OCI-LY3 (cell line): ENCODE data around the gene LCN2.

ENCODE experiments used
- H2AFZ ChIP-seq: fragments of 200-600, 300-600 bp; shearing (Covaris generic); 2 replicates; pipeline ENCODE4 v1.6.0; 2014; ENCODE audit warnings: antibody characterized with exemption, low read depth, low read length
- H3K27ac ChIP-seq: fragments of 200-600, 300-600 bp; sonication (generic); 2 replicates; pipeline ENCODE4 v1.5.1; 2014; ENCODE audit warnings: mild to moderate bottlenecking, low read length, moderate library complexity, mixed read lengths
- H3K27me3 ChIP-seq: fragments of 200-600, 300-600 bp; sonication (generic); 2 replicates; pipeline ENCODE4 v1.6.1; 2014; ENCODE audit warnings: low read depth, low read length, mixed read lengths
- H3K36me3 ChIP-seq: fragments of 200-600, 300-600 bp; sonication (generic); replicated peaks from 2 replicates; pipeline ENCODE3; 2014; ENCODE audit warnings: low read depth, low read length, mixed read lengths
- H3K4me1 ChIP-seq: fragments of 300-600, 200-600 bp; sonication (generic); 2 replicates; pipeline ENCODE4 v1.6.1; 2014; ENCODE audit warnings: low read length, mixed read lengths
- H3K4me2 ChIP-seq: fragments of 200-600, 300-600 bp; sonication (generic); 2 replicates; pipeline ENCODE4 v1.6.1; 2014; ENCODE audit warnings: low read length, mixed read lengths
- H3K4me3 ChIP-seq: fragments of 300-600, 200-600 bp; sonication (generic); 2 replicates; pipeline ENCODE4 v1.5.1; 2014; ENCODE audit warnings: antibody characterized with exemption, mild to moderate bottlenecking, low read length, moderate library complexity
- H3K79me2 ChIP-seq: fragments of 300-600, 200-600 bp; shearing (Covaris generic); 2 replicates; pipeline ENCODE4 v1.6.1; 2014; ENCODE audit warnings: mild to moderate bottlenecking, low read length, mixed read lengths
- H3K9ac ChIP-seq: fragments of 300-600, 200-600 bp; shearing (Covaris generic); 2 replicates; pipeline ENCODE4 v1.6.0; 2014; ENCODE audit warnings: mild to moderate bottlenecking, low read length, moderate library complexity
- H3K9me3 ChIP-seq: fragments of 200-600, 300-600 bp; shearing (Covaris generic); 2 replicates; pipeline ENCODE4 v1.6.1; 2014; ENCODE audit warnings: low read length, mixed read lengths; ENCODE audit not compliant: insufficient read depth
- H4K20me1 ChIP-seq: fragments of 200-600, 300-600 bp; sonication (generic); 2 replicates; pipeline ENCODE4 v1.6.1; 2016; ENCODE audit warnings: low read length, mixed read lengths; ENCODE audit not compliant: insufficient read depth
- EZH2phosphoT487 ChIP-seq: fragments of 200-600 bp; shearing (Covaris generic); IDR thresholded peaks from 2 replicates; pipeline ENCODE4 v1.6.1; 2018; ENCODE audit warnings: antibody characterized with exemption, mixed run types, low read depth
- TF ChIP-seq, protein P1 (sequence below): fragments of 200-600, 300-600 bp; sonication (generic); IDR thresholded peaks from 2 replicates; pipeline ENCODE4 v1.5.1; 2014; ENCODE audit warnings: antibody characterized with exemption, low read length, low read depth

LCN2 gene

DNA sequence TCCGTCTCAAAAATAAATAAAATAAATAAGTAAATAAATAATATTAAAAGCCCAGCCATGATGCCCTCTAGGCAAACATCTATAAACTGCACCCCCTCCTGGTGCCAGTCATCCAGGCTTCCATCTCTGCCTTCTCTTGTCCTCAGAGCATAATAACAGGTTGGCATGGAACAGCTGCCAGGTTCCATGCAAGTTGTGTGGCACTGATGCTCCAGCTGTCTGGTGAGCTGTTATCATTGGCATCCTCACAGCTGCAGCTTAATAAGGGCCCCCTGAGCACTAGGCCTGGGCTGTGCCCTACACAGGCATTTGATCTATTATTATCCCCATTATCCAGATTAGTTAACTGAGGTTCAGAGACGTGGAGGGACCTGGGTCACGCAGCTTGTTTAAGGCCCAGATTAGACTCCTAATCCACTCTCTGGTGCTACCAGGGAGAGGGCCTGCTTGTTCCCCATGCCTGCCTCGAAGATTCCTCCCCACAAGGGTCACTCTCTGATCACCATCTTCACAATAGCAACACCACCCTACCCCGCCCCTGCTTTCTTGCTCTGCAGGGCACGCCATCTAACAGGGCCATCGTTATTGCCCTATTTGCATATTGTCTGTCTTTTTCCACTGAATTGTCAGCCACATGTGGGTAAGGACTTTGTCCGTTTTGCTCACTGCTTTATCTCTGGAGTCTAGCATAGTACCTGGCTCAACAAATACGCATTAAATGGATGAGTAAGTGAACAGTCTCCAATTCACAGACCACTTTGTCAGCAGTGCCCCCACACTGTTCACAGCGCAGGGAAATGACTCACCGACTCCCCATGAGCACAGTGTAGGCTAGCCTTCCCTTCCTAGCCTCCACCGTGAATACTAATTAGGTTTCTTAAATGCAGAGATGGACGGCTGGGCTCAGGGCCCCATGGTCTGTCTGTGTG lies 52.5 kb downstream of the LCN2 start:
- no peak for TF ChIP-seq EZH2phosphoT487
- TF ChIP-seq, protein P1, sequence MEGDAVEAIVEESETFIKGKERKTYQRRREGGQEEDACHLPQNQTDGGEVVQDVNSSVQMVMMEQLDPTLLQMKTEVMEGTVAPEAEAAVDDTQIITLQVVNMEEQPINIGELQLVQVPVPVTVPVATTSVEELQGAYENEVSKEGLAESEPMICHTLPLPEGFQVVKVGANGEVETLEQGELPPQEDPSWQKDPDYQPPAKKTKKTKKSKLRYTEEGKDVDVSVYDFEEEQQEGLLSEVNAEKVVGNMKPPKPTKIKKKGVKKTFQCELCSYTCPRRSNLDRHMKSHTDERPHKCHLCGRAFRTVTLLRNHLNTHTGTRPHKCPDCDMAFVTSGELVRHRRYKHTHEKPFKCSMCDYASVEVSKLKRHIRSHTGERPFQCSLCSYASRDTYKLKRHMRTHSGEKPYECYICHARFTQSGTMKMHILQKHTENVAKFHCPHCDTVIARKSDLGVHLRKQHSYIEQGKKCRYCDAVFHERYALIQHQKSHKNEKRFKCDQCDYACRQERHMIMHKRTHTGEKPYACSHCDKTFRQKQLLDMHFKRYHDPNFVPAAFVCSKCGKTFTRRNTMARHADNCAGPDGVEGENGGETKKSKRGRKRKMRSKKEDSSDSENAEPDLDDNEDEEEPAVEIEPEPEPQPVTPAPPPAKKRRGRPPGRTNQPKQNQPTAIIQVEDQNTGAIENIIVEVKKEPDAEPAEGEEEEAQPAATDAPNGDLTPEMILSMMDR: no peak
- Histone ChIP-seq H3K27ac (no peak overlapping the region), H3K36me3 (no peaks in the 10 kb centered on the region), H3K9me3 (no peaks in the 10 kb centered on the region), H3K9ac (no peak overlapping the region), H3K4me1 (peaks cover 5% of the 10 kb centered on the region; the same call in 1 of the 2 replicates), H3K79me2 (no peaks in the 10 kb centered on the region), H3K4me2 (no peak overlapping the region), H2AFZ (no peak overlapping the region), H3K27me3 (peaks cover 23% of the 10 kb centered on the region), H4K20me1 (no peaks in the 10 kb centered on the region), H3K4me3 (no peak overlapping the region)

- peaks cover 5% of the 10 kb centered on the region; the same call in 1 of the 2 replicates for H3K4me1 ChIP-seq
- no peaks in the 10 kb centered on the region for H3K79me2 ChIP-seq
- peak overlapping the region; percentile 61 for H2AFZ ChIP-seq
- H3K4me3 ChIP-seq: peak overlapping the region; percentile 75
- no peaks in the 10 kb centered on the region for H3K9me3 ChIP-seq
- no peak overlapping the region for H3K9ac ChIP-seq
- H4K20me1 ChIP-seq: no peaks in the 10 kb centered on the region
- H3K36me3 ChIP-seq: no peaks in the 10 kb centered on the region
- peak overlapping the region; percentile 93 for H3K4me2 ChIP-seq
- H3K27me3 ChIP-seq: peaks cover 26% of the 10 kb centered on the region
- H3K27ac ChIP-seq: no peak overlapping the region
- TF ChIP-seq, protein P1: no peak
Measured at GRCh38 chr9:128202648-128203023, 53.4 kb downstream of the LCN2 start.
